COLO668 (cell line): Measurements from ENCODE around the gene LDLR.
A peak's percentile ranks its signal among the peaks of the same experiment; 100 is the strongest.
"Not testable (repeated sequence)": the region's sequence is repeated elsewhere in the genome, so short reads cannot be mapped to it uniquely, and the experiment has no call there.

Experiments used
- DNase-seq: peaks from one replicate; lab custom pipeline; 2025; ENCODE audit not compliant: unreplicated experiment; lab: John Stamatoyannopoulos, UW

LDLR gene

GRCh38 chr19:11138601-11139300 is 49.5 kb downstream of the LDLR start:
- peak; percentile 75 for DNase-seq

- DNase-seq = peak; percentile 8
Observed at GRCh38 chr19:11140023-11140538, 50.8 kb downstream of the LDLR start.

GRCh38 chr19:11140896-11141295 is 51.6 kb downstream of the LDLR start:
- DNase-seq = no peak

- no peak for DNase-seq
Observed at GRCh38 chr19:11141937-11142527, 52.8 kb downstream of the LDLR start.

- DNase-seq = peak; percentile 75
Observed at GRCh38 chr19:11142528-11143171, 53.4 kb downstream of the LDLR start.

GRCh38 chr19:11145536-11145924 is 56.3 kb downstream of the LDLR start:
- no peak for DNase-seq

- no peak for DNase-seq
Observed at GRCh38 chr19:11148001-11148400, 58.7 kb downstream of the LDLR start.

- no peak for DNase-seq
Observed at GRCh38 chr19:11151181-11151580, 61.9 kb downstream of the LDLR start.

GRCh38 chr19:11152318-11153062 is 63.2 kb downstream of the LDLR start:
- no peak for DNase-seq

- DNase-seq = no peak
Observed at GRCh38 chr19:11154683-11155047, 65.4 kb downstream of the LDLR start.

- DNase-seq = peak; percentile 95
Observed at GRCh38 chr19:11155373-11156120, 66.3 kb downstream of the LDLR start, which contains the start of gene SPC24. Gene SPC24, minus strand, starts transcription at chr19:11155782. Its CDS starts 6 bp downstream, at chr19:11155776.

GRCh38 chr19:11159598-11160439 is 70.6 kb downstream of the LDLR start:
- no peak for DNase-seq

- DNase-seq = not testable (repeated sequence)
Observed at GRCh38 chr19:11160440-11160768, 71.1 kb downstream of the LDLR start.

GRCh38 chr19:11164296-11164695 is 75.0 kb downstream of the LDLR start:
- DNase-seq = no peak

GRCh38 chr19:11164879-11165406 is 75.7 kb downstream of the LDLR start:
- no peak for DNase-seq

- no peak for DNase-seq
Observed at GRCh38 chr19:11165486-11166030, 76.3 kb downstream of the LDLR start.

- DNase-seq = no peak
Observed at GRCh38 chr19:11166281-11167142, 77.2 kb downstream of the LDLR start.

- no peak for DNase-seq
Observed at GRCh38 chr19:11168568-11168967, 79.3 kb downstream of the LDLR start.
